Measurements from ENCODE around the gene PDX1. TPM values are rescaled to one million over a fixed set of nuclear protein-coding genes. Genes with fewer than 3 reads are reported as not detected.

Gene PDX1
- total RNA-seq, 4 donors from 2014 or later = not detected

DNA sequence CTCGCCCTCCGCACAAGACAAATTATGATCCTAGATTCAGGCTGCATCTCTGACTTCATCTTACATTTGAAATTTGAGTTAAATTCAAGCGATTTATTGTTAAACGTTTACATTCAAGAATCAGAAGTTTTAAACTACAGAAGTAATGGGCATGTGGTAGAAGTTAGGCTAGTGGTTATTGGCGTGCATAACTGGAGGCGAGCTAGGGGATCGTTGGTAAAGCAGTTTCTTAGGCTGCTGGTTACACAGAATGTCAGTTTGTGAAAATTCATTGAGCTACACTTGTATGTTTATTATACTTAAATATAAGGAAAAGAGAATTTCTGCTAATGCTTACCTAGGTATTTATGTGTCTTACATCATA is 50.0 kb downstream of the PDX1 start:
- DNase-seq (no peak), ATAC-seq (no peak)
- no peaks in the 10 kb centered on the region for H3K36me3 ChIP-seq
- H3K4me3 ChIP-seq = no peak overlapping the region
- no peaks in the 10 kb centered on the region for H3K9me3 ChIP-seq
- peaks cover 0 to 5% of the 10 kb centered on the region in 2 donors for H3K4me1 ChIP-seq
- in situ Hi-C loops (cut with MboI; ENCODE audit: low sequenced_read_pairs in 4 of 4) (no loop called here), intact Hi-C loops (cut with DNase I; ENCODE audit: low total_unique reads) (no loop called here)
- TF ChIP-seq POLR2A (IDR thresholded peaks at IDR 0.05) = no peak
- TF ChIP-seq, protein P1, sequence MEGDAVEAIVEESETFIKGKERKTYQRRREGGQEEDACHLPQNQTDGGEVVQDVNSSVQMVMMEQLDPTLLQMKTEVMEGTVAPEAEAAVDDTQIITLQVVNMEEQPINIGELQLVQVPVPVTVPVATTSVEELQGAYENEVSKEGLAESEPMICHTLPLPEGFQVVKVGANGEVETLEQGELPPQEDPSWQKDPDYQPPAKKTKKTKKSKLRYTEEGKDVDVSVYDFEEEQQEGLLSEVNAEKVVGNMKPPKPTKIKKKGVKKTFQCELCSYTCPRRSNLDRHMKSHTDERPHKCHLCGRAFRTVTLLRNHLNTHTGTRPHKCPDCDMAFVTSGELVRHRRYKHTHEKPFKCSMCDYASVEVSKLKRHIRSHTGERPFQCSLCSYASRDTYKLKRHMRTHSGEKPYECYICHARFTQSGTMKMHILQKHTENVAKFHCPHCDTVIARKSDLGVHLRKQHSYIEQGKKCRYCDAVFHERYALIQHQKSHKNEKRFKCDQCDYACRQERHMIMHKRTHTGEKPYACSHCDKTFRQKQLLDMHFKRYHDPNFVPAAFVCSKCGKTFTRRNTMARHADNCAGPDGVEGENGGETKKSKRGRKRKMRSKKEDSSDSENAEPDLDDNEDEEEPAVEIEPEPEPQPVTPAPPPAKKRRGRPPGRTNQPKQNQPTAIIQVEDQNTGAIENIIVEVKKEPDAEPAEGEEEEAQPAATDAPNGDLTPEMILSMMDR (IDR thresholded peaks at IDR 0.05 in 4 of 5, conservative IDR thresholded peaks at IDR 0.05 in 1 of 5) = no peak
- no peak overlapping the region for H3K27ac ChIP-seq
- peaks cover 94 to 98% (median 95%) of the 10 kb centered on the region in 3 donors for H3K27me3 ChIP-seq

DNA sequence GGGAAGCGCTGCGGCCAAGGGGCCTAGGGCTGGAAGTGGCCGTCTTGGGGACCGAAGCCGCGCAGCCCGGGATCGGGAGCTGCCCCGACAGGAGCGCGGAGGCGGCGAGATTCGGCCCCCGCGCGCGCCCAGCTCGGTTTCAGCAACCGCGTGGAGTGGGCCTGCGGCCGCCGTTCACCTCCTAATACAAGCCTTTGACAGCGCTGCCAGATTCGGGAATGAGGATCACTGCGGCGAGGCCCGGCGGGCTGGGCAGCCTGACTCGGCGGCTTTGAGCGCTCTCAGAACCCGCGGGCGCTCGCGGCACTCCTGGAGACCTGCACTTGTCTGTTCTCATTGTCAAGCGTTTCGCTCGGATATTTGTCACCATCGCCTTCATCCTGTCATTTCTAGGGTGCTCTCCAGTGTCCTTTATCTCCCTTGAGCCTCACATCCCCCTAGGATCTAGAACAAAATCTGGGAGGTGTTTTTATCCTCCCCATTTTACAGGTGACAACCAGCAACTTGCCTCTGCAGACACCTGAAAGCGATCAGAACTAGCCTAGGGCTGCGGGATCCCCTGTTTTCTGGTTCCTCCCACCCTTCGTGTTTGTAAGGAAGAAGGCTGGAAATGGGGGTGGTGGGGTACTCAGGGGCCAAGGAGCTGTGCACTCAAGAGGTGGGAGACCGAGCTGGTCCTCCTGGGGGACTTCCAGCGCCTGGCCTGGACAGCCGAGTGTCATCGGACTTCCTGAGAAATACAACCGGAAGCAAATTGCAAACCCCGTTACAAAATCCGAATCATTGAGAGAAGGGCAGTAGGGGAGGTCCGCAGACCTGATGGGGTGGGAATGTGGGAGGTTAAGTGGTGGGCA is 50.8 kb downstream of the PDX1 start:
- H3K4me3 ChIP-seq = no peak overlapping the region
- in situ Hi-C loops (cut with MboI; ENCODE audit: low sequenced_read_pairs in 4 of 4) = no loop called here
- H3K27me3 ChIP-seq = peaks cover 94 to 98% (median 95%) of the 10 kb centered on the region in 3 donors
- H3K27ac ChIP-seq = no peak overlapping the region
- no peak for DNase-seq
- no peaks in the 10 kb centered on the region for H3K9me3 ChIP-seq
- no peak for ATAC-seq
- intact Hi-C loops (cut with DNase I; ENCODE audit: low total_unique reads) = no loop called here
- no peaks in the 10 kb centered on the region for H3K36me3 ChIP-seq
- TF ChIP-seq, protein P1 (IDR thresholded peaks at IDR 0.05 in 4 of 5, conservative IDR thresholded peaks at IDR 0.05 in 1 of 5) = no peak
- no peak for TF ChIP-seq POLR2A (IDR thresholded peaks at IDR 0.05)
- H3K4me1 ChIP-seq = peaks cover 0 to 5% of the 10 kb centered on the region in 2 donors

DNA sequence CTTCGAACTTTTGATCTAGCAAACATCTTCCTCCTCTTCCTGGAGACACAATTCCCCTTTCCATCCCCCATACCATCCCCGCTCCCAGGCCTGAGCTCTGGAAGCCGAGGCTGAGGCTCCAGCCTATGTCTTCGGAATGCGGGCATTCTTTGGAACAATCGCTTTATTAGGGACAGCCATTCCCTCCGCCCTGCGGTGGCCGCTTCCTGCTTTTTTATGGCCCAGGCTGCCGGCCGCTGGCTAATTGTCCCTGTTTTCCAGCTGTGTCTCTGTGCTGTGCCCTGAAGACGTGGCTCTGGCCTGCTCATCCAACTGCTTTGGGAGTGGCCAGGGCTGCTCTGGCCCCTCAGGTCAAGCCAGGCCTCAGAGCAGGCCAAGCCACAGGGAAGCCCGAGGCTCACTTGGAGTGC is 51.4 kb downstream of the PDX1 start:
- H3K27me3 ChIP-seq = peaks cover 94 to 96% (median 95%) of the 10 kb centered on the region in 3 donors
- no peak overlapping the region for H3K4me3 ChIP-seq
- no peaks in the 10 kb centered on the region for H3K9me3 ChIP-seq
- DNase-seq (no peak), ATAC-seq (no peak)
- intact Hi-C loops (cut with DNase I; ENCODE audit: low total_unique reads) = no loop called here
- TF ChIP-seq, protein P1 (IDR thresholded peaks at IDR 0.05 in 4 of 5, conservative IDR thresholded peaks at IDR 0.05 in 1 of 5) = no peak
- TF ChIP-seq POLR2A (IDR thresholded peaks at IDR 0.05) = no peak
- H3K27ac ChIP-seq = no peak overlapping the region
- in situ Hi-C loops (cut with MboI; ENCODE audit: low sequenced_read_pairs in 4 of 4) = no loop called here
- no peaks in the 10 kb centered on the region for H3K36me3 ChIP-seq
- H3K4me1 ChIP-seq = peaks cover 0 to 9% of the 10 kb centered on the region in 2 donors

DNA sequence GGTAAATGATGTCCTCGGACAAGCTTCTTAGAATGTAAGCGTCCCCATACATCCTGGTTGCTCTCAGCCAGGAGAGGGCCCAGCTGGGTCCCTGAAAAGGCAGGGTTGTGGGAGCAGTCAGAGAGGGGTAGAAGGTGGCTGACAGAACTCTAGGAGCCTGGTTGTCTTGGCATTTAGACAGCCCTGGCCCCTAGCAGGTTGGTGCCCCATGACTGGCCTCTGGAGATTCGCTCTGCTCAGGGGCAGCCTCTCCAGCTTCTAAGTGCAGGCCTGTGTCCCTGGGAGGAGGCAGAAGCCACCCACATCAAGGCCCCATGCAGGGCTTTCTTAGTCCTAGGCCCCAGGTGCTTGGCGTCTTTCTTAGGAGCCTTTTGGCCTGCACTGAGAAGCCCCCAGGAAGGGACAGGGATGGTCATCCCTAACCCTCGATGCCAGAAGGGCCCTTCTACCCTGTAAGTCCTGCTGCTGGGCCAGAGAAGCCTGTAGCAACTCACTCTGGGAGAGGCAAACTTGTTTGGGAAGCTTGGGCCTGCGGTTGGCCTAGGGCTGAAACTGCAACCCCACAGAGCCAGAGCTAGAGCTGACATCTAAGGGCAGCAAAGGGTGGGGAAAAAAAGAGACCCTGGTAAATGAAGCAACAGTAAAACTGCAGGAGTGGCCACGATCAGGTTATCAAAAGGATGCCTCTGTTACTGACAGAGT is 52.1 kb downstream of the PDX1 start:
- in situ Hi-C loops (cut with MboI; ENCODE audit: low sequenced_read_pairs in 4 of 4) = no loop called here
- Histone ChIP-seq H3K27ac (no peak overlapping the region), H3K36me3 (no peaks in the 10 kb centered on the region), H3K27me3 (peaks cover 94 to 95% (median 94%) of the 10 kb centered on the region in 3 donors), H3K4me1 (peaks cover 0 to 9% of the 10 kb centered on the region in 2 donors), H3K4me3 (no peak overlapping the region), H3K9me3 (no peaks in the 10 kb centered on the region)
- intact Hi-C loops (cut with DNase I; ENCODE audit: low total_unique reads) = no loop called here
- TF ChIP-seq POLR2A (IDR thresholded peaks at IDR 0.05) = no peak
- TF ChIP-seq, protein P1 (IDR thresholded peaks at IDR 0.05 in 4 of 5, conservative IDR thresholded peaks at IDR 0.05 in 1 of 5) = no peak
- no peak for DNase-seq
- no peak for ATAC-seq

Data from gastrocnemius medialis (tissue), 4 donors.